Activated T-helper 1 cell treated with anti-CD3 and anti-CD28 coated beads, Interleukin-2, amount 50 U/mL, for 16 hours (primary cell): ENCODE measurements around the gene WDR91.
"Not testable (repeated sequence)": the region's sequence is repeated elsewhere in the genome, so short reads cannot be mapped to it uniquely, and the experiment has no call there.

Experiments used
- DNase-seq, 2 donors: peaks; one replicate each; pipeline ENCODE4 v3.0.0-alpha.2; 2020; ENCODE audit warnings: low read depth in 1 of 2, low spot score in 1 of 2

Gene WDR91

DNA sequence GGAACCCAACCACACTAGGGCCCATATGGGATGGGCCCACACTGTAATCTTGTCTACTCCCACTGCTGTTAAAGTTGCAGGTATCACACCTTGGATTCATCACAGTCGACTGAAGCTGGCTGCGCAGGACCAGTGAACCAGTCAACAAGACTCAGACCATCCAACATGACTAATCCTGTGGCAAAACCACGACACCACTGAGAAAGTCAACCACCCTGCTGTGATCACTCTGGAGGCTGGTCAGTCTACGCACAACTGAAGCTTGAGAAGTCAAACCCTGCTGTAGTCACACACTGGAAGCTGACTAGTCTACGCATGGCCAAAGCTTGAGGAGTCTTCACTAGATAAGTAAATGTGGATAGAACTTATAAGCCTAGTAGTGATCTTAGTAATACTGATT lies 31.2 kb downstream of the WDR91 start:
- no peak for DNase-seq

DNA sequence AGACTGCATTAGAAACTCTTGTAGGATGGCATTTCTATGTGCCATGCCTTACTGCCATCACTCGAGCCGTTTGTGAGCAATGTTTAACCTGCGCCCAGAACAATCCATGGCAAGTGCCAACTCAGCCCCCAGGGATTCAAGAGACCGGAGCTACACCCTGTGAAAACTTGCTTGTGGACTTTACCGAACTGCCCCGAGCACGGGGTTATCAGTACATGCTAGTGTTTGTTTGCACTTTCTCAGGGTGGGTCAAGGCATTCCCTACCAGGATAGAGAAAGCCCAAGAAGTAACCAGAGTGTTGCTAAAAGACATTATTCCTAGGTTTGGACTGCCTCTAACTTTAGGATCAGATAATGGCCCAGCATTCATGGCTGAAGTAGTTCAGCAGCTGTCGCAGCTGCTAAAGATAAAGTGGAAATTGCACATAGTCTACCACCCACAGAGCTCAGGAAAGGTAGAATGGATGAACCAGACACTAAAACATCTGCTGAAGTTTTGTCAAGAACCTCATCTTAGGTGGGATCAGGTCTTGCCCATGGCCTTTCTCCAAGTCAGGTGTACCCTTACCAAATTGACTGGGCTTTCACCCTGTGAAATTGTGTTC lies 31.9 kb downstream of the WDR91 start:
- DNase-seq = no peak

DNA sequence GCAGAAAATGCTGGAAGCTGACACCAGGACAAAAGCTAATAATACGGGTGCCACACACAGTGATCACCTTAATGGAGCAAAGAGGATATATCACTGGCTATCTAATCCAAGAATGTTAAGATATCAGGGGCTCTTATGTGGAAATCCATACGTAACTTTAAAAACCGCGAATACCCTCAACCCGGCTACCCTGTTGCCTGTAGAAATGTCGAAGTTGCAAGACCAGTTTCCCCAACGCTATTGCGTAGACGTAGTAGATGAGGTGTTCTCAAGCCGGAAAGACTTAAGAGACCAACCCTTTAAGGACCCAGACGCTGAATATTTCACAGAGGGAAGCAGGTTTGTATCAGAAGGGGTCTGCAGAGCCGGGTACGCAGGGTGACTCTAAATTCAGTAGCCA lies 33.0 kb downstream of the WDR91 start:
- no peak for DNase-seq

DNA sequence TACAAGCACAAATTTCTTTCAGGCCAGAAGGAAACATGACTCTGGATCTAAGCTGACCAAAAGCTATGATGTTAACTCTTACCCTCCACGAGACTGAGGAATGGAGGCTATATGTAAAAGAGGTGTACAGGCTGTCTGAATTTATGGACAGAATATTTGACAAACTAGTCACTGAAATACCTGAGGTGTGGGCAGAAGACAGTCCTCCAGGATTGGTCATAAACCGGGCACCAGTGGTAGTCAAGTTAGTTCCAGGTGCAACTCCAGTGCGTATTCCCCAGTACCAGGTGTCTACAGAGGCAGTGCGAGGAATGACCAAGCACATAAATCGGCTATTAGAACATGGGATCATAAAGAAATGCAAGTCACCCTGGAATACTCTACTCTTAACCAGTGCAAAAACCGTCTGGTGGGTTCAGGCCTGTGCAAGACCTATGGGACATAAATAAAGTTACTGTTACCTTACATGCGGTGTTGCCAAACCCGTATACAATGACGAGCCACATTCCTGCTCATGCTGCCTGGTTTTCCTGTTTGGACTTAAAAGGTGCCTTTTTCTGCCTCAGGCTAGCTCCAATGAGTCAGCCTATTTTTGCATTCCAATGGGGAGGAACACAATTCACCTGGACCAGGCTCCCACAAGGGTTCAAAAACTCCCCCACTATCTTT lies 34.2 kb downstream of the WDR91 start:
- no peak for DNase-seq

DNA sequence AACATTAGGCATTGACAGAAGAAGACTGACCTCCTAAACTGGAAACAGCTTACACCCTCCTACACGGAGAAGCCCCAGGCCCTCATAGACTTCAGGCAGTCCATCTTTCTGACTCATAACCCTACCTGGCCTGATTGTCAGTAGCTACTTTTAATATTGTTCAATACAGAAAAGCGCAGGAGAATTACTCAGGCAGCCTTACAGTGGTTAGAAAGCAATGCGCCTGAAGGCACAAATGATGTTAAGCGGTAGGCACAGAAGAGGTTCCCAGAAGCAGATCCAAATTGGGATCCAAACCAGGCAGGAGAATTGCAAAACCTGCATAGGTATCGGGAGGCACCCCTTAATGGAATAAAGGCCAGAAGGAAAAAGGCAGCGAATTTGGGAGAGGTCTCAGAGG lies 35.4 kb downstream of the WDR91 start:
- no peak for DNase-seq

DNA sequence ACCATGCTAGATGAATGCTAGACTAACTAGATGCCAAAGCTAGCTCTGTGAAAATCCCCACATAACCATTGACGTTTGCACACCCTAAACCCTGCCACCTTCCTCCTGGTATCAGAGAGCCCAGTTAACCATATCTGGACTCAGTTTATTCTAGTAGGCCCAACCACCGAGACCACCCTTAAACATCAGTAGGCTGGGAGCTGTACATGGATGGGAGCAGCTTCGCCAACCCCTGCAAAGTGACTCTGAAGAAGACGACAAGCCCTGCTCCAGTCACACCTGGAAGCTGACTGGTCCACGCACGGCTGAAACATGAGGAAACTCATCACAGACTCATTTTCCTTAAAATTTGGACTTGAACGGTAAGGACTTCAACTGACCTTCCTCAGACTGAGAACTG lies 36.4 kb downstream of the WDR91 start:
- DNase-seq = no peak

DNA sequence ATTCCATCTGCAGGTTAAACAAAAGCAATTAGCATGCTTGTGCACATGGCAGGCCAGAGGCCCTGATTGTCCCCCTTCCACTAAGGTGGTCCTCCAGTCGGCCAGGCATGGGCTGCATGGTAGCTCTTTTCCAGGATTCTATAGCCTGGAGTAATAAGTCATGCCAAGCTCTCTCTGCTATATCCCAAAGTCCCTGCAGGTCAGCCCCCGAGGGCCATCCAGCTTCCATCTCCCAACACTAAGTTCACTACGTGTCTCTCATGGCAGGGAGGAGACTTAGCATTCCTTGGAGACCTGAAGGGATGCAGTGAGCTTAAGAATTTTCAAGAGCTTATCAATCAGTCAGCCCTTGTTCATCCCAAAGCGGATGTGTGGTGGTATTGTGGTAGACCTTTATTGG lies 37.4 kb downstream of the WDR91 start:
- DNase-seq = not testable (repeated sequence)

DNA sequence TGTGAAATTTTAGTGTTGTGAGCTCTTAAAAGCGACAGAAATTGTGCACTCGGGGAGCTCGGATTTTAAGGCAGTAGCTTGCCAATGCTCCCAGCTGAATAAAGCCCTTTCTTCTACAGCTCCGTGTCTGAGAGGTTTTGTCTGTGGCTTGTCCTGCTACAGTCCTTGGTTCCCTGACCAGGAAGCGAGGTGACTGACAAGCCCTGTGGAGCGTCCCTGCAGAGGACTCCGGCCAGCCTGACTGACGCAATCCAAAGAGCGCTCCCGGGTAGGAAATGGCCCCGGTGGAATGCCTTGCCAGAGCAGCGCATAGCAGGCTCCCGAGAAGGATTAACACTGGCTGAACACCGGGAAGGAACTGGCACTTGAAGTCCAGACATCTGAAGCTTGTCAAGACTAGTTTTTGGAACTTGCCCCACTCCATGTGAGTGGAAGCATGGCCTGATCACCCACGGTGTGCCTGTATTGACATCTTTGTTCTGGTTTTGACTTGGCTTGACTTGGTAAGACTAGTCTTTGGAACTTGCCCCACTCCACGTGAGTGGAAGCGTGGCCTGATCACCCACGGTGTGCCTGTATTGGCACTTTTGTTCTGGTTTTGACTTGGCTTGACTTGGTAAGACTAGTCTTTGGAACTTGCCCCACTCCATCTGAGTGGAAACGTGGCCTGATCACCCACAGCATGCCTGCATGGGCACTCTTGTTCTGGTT lies 39.6 kb downstream of the WDR91 start:
- DNase-seq = not testable (repeated sequence)

DNA sequence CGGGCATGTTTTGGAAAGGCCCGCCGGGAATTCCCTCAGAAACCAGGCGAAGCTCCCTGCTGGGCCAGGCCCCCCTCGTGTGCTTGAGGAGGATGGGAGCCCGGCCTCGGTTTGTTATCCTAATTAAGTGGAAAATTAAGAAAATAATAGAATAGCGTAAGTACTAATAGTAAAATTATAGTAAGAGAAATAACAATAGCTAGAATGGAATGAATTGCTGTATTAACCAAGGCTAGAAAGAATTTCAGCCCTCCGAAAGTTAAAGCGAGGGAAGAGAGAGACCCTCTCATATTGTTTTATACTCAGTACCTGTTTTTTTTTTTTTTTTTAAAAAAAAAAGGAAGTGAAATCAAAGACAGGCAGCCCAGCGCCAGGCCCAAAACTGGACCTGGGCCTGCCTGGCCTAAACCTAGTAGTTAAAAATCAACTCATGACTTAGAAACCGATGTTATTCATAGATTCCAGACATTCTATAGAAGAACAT lies 40.3 kb downstream of the WDR91 start:
- DNase-seq = not testable (repeated sequence)

DNA sequence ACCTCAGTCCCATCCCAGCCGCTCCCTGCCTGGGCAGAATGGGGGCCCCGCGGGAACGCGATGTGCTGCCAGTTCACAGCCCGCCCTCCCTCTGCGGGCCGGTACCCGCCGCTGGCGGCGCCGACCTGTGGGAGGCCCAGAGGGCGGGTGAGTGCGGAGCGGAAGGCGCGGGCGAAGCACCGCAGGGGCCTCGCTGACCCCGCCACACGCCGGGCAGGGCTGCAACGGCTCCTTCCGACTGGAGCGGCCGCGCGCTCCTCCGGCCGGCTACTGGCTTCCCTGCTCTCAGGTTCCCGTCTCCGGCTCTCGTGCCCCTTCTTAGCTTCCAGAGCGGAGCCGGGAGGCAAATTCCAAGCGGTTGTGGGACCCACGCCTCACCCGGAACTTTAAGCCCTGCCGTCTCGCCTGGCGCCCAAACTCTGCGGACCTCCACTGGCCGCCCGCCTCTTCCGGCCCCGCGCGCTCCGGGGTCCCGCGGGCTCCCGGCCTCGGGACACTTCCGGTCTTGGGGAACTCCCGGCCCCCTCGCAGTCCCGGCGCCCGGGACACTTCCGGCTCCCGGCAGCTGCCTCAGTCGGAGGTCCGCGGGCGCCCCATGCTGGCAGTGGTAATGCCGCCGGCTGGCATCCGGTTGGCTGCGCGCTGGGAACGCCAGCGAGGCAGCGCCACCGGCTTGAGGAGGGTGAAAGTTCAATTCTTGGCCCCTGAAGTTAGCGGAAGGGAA lies 40.9 kb downstream of the WDR91 start, which contains the start of gene CYREN:
CYREN (minus strand) TSS at position 434 of the 724 bp plus-strand sequence. CDS start 1,785 bp downstream, outside the sequence.
- peak; percentile 82 to 88 for DNase-seq

DNA sequence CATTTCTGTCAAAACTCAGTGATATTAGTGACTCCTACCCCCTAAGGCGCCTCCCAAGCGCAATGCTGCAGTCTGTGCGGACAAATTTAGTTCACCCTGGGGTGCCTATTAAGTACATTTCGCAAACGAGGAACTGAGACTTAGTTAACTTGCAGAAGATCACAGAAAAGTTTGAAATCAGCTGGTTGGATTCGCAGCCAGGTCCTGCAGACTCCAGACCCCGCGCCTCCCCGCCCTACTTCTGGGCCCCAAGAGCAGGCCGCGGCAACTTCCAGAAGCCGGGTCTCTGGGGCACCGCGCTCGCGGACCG lies 41.4 kb downstream of the WDR91 start:
- no peak for DNase-seq

DNA sequence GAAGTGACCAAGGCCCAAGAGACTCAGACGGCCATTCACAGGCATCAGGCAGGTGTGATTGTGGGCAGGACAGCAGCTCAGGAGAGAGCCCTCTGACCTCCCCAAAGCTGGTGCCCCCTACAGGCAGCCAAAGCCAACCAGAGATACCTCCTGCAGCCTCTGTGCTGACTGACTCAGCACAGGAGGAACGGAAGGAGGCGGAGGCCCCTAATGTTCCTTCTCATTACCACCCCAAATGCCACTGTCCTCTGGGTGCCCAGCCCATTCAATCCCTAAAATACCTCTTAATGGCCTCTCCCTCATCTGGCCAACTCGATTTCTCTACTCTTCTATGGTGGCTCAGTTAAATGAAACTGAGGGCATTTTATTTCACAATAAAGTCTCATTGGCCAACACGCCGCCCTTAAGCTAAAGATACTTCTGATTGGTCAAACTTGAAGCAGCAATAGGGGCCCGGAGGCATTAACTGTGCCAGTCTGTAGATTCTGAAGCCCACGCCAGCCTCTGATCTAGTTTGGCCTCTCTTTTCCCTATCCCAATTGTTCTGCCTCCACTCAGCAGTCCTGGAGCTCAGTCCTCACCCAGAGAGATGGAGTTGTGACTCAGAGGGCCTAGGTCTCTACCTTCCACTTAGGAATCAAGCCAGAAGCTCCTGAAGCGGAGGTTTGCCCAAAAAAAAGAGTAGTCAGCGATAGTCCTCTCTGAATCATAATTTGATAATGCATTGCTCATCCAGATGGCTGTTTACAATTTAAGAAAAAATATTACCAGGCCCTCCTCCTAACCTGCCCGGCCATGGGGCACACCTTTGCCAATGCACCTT lies 42.0 kb downstream of the WDR91 start:
- DNase-seq = peak; percentile 27 to 38

DNA sequence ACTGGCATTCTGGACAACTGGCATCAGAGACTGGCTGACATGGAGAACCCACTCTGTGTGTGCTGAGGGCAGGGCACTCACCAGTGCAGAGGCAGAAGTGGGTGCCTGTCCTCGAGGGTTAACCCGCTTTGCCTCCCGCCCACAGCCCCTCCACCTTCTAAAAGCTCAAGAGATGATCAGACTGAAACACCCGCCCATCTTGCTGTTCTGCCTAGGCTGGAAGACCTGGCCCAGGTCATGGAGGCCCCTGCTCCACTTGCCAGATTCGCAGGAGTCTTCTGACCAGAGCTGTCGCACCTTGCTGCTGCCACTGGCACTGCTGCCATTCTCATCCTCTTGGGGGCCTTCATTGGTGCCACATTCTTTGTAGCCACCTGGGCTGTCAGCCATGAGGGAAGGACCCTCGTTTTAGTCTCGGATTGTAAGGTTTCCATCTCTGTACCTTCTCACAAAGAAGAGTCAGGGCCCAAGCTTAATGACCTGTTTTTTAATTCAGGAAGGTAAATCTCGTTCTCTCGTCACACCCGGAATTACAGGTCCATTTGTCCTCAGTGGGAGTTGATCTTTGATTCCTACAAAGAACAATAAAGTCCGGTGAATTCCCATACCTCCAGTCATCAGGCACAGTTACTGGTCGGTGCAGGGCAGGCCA lies 42.7 kb downstream of the WDR91 start:
- no peak for DNase-seq

DNA sequence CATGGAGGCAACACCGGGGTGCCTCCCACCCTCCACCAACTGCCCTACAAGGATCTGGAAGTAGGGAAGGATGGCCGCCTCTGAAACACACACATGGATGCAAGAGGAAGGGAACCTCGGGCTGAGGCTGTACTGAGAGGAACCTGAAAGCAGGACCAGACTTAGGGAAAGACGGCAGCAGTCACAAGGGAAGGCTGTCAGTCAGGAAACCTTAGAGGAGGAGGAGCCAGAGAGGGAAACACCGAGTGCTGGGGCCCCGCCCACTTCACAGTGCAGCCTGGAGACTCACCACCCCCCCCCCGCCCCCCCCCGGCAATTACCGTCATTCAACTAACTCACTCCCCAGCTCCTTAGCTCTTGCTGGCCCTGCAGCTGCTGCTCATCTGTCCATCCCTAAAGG lies 43.3 kb downstream of the WDR91 start:
- DNase-seq = no peak

DNA sequence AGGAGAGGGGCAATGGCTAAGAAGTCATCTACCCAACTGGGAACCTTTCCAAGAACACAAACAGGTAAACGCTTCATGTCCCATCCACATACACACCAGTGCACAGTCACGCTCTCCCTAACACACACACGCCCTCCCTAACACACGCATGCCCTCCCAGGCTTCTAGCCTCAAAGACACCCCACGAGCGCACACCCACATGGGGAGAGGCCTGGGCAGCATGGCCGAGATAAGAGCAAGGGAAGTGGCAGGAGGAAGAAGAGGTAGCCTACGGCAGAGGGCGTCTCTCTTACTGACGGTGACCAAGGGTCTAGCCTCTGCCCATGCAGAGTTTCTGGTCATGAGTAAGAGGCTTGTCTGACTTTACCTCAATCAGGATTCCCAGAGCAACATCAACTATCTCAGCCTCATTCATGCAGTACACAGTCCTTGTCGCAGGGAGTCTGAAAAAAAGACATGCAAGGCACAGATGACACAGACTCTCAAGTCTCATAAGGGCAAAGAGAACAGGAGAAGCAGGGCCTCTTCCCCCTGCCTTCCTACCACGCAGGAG lies 43.9 kb downstream of the WDR91 start:
- no peak for DNase-seq

DNA sequence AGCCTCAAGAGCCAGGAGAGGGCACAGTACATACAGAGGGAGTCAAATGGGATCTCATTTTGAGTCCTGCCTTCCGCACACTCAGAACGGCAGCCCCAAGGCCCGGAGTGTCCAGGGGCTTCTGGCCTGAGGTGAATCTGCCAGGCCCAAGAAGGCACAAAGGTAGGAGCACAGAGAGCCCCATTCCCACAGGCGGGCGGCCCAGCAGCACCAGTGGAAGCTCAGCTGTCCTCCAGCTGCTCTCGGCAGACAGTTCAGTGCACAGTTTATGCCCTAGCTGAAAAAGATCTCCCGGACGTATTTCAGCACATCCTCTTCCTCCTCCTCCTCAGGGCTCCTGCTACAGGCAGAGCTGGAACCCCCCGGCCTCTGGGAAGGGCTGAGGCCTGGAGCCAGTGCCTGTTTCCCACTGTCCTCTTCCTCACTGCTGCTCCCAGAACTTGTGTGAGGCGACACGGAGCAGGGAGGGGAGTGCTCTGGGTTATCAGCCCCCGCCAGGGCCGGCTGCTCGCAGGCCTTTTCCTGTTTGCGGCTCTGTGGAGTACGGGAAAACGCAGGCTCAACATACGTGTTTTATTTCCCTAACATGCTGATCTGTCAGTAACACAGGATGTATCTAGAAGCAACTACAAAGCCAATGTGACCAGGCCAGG lies 44.9 kb downstream of the WDR91 start:
- DNase-seq = no peak

DNA sequence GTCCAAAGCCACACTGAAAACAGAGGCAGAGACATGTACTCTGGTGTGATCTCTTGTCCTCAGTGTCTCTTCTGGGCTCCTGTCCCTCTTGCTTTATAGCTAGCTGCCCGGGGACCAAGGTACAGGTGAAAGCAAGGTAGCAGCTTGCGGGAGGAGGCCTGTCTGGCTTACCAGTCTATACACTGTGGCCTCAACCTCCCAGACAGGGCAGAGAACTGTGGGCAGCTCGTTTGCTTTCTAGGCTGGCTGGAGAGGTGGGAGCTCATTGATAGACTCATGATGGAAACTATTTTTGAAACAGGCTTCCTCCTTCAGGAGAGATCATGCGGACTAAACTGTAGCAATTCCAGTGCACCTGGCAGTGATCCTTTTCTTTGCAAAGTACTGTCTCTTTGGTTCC lies 45.5 kb downstream of the WDR91 start:
- no peak for DNase-seq

DNA sequence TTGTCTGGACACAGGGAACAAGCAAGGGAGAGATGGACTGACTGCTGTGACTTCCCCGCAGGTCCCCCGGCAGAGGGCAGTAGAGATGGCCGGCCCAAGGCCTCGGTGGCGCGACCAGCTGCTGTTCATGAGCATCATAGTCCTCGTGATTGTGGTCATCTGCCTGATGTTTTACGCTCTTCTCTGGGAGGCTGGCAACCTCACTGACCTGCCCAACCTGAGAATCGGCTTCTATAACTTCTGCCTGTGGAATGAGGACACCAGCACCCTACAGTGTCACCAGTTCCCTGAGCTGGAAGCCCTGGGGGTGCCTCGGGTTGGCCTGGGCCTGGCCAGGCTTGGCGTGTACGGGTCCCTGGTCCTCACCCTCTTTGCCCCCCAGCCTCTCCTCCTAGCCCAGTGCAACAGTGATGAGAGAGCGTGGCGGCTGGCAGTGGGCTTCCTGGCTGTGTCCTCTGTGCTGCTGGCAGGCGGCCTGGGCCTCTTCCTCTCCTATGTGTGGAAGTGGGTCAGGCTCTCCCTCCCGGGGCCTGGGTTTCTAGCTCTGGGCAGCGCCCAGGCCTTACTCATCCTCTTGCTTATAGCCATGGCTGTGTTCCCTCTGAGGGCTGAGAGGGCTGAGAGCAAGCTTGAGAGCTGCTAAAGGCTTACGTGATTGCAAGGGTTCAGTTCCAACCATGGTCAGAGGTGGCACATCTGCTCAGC lies 46.8 kb downstream of the WDR91 start:
- no peak for DNase-seq
